K562 treated with DMSO at 1 percent for 12 hours (cell line): ENCODE measurements around the gene ANP32A. TPM values are rescaled to one million over a fixed set of nuclear protein-coding genes. Genes with fewer than 3 reads are reported as not detected.

ENCODE experiments used
- total RNA-seq: library from RNA; unstranded; fragments of 300-600 nt; gene quantifications from 2 replicates; pipeline ENCODE4 v1.2.3, GENCODE V29; 2022; ENCODE audit not compliant: insufficient read depth

ANP32A gene
- total RNA-seq = 94.0 and 117 TPM in 2 replicates

GRCh38 chr15:68820295-68821189 lies at the start of gene ANP32A:
TSS of gene ANP32A (minus strand) at chr15:68820895. CDS start at chr15:68820751, 144 bp downstream.

Other genes with a start within 250 kb of the ANP32A start
- not detected in 2 replicates for gene CORO2B, start 241.9 kb downstream of the ANP32A start, total RNA-seq
- gene SPESP1, start 109.6 kb upstream of the ANP32A start, total RNA-seq = not detected in 2 replicates
- not detected in 2 replicates for gene NOX5, start 193.8 kb upstream of the ANP32A start, total RNA-seq